ENCODE data around the gene RABEP2.

DNA sequence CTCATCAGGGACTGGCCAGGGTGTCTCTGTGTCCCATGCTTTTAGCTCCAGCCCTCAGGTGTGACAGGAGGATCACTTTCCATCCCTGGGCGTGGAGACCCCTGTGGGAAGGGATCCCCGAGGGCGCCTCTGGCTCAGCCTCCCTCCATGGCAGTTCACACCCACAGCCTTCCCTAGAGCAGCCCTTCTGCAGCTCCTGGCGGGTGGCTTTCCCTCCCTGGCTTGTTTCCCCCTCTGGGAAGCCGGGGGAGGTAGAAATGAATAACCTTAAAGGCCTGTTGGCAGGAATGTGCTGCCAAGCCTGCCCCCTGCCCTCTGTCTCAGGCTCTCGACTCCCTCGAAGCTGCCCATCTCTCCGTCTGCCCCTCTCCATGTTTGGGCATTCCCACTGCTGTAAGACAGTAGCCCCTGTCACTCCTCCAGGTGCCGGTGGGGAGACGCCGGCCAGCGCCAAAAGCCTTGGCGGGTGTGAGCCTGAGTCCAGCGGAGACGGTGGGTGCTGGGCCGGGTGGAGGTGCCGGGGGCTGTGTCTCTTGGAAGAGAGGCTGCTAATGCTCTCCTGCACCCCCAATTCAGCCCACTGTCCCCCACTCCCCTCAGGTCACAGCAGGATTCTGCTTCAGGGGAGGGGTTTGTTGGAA is 48.9 kb downstream of the RABEP2 start:
- TF ChIP-seq, protein P1, sequence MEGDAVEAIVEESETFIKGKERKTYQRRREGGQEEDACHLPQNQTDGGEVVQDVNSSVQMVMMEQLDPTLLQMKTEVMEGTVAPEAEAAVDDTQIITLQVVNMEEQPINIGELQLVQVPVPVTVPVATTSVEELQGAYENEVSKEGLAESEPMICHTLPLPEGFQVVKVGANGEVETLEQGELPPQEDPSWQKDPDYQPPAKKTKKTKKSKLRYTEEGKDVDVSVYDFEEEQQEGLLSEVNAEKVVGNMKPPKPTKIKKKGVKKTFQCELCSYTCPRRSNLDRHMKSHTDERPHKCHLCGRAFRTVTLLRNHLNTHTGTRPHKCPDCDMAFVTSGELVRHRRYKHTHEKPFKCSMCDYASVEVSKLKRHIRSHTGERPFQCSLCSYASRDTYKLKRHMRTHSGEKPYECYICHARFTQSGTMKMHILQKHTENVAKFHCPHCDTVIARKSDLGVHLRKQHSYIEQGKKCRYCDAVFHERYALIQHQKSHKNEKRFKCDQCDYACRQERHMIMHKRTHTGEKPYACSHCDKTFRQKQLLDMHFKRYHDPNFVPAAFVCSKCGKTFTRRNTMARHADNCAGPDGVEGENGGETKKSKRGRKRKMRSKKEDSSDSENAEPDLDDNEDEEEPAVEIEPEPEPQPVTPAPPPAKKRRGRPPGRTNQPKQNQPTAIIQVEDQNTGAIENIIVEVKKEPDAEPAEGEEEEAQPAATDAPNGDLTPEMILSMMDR (IDR thresholded peaks at IDR 0.05; ENCODE audit: low read depth, low read length), result no peak
- TF ChIP-seq EZH2phosphoT487 (IDR thresholded peaks at IDR 0.05; ENCODE audit: low read depth), result no peak

Data from OCI-LY3 (cell line).